Gastrocnemius medialis (tissue), 4 donors: ENCODE data around the gene MPZL3.

Source experiments
- CTCF ChIP-seq, 5 experiments: fragments of 450-650 bp in 3 of 5; fragments of 200-600 bp in 2 of 5; sonication (generic) in 2 of 5; IDR thresholded peaks in 4 of 5; conservative IDR thresholded peaks in 1 of 5; 1 replicate in 4 of 5; 2 replicates in 1 of 5; pipeline ENCODE4 v1.5.1; 2016 to 2019; ENCODE audit warnings: antibody characterized with exemption in 5 of 5, mild to moderate bottlenecking in 3 of 5, moderate library complexity in 3 of 5
- POLR2A ChIP-seq, 2 donors: fragments of 450-650 bp; IDR thresholded peaks; one replicate each; pipeline ENCODE4 v1.6.1; 2017; ENCODE audit warnings: antibody characterized with exemption in 2 of 2, mild to moderate bottlenecking in 2 of 2, moderate library complexity in 2 of 2

GRCh38 chr11:118243161-118243560, 9.0 kb downstream of the MPZL3 start:
- TF ChIP-seq CTCF (IDR thresholded peaks at IDR 0.05 in 4 of 5, conservative IDR thresholded peaks at IDR 0.05 in 1 of 5), result no peak
- TF ChIP-seq POLR2A (IDR thresholded peaks at IDR 0.05), result no peak
